Sigmoid colon (tissue), 4 donors: ENCODE measurements around the gene ATOH8.

Experiments used
- CTCF ChIP-seq, 4 experiments: fragments of 450-650 bp in 3 of 4; fragments of 200-600 bp in 1 of 4; IDR thresholded peaks; one replicate each; pipeline ENCODE4 v1.5.1; 2016 to 2019; ENCODE audit warnings: antibody characterized with exemption in 4 of 4, mild to moderate bottlenecking in 3 of 4, moderate library complexity in 2 of 4
- EP300 ChIP-seq, 4 donors: sonication (generic); formaldehyde crosslinking; IDR thresholded peaks; one replicate each; pipeline ENCODE4 v1.6.1; 2017; ENCODE audit warnings: antibody characterized with exemption in 4 of 4
- POLR2A ChIP-seq, 2 donors: fragments of 450-650 bp; IDR thresholded peaks; one replicate each; pipeline ENCODE4 v1.6.1; 2016; ENCODE audit warnings: antibody characterized with exemption in 2 of 2, mild to moderate bottlenecking in 2 of 2, moderate library complexity in 2 of 2
- POLR2AphosphoS5 ChIP-seq, 4 donors: sonication (generic); formaldehyde crosslinking; IDR thresholded peaks; one replicate each; pipeline ENCODE4 v1.6.1; 2017; ENCODE audit warnings: antibody characterized with exemption in 4 of 4

- TF ChIP-seq CTCF (IDR thresholded peaks at IDR 0.05): no peak
- no peak for TF ChIP-seq POLR2A (IDR thresholded peaks at IDR 0.05)
- no peak for TF ChIP-seq POLR2AphosphoS5 (IDR thresholded peaks at IDR 0.05)
- TF ChIP-seq EP300 (IDR thresholded peaks at IDR 0.05): no peak
Measured at GRCh38 chr2:85823951-85824350, 70.2 kb downstream of the ATOH8 start.
